Osteocyte (in vitro differentiated cells): ENCODE data around the gene FBLN2. TPM values are rescaled to one million over a fixed set of nuclear protein-coding genes. Genes with fewer than 3 reads are reported as not detected.

Experiments
- DNase-seq: peaks from one replicate; pipeline ENCODE4 v3.0.0; 2021; ENCODE audit warnings: mixed read lengths; ENCODE audit not compliant: unreplicated experiment; ENCODE audit errors: extremely low spot score
- H3K27ac Mint-ChIP-seq: one replicate; pipeline ENCODE4 v1.8.0; 2021; ENCODE audit warnings: mild to moderate bottlenecking, mixed read lengths; ENCODE audit not compliant: unreplicated experiment
- H3K27me3 Mint-ChIP-seq: one replicate; pipeline ENCODE4 v1.8.0; 2021; ENCODE audit warnings: mixed read lengths; ENCODE audit not compliant: unreplicated experiment
- H3K36me3 Mint-ChIP-seq: one replicate; pipeline ENCODE4 v1.8.0; 2021; ENCODE audit warnings: mixed read lengths; ENCODE audit not compliant: unreplicated experiment
- H3K4me1 Mint-ChIP-seq: one replicate; pipeline ENCODE4 v1.8.0; 2021; ENCODE audit warnings: mixed read lengths; ENCODE audit not compliant: unreplicated experiment
- H3K4me3 Mint-ChIP-seq: one replicate; pipeline ENCODE4 v1.8.0; 2021; ENCODE audit warnings: mild to moderate bottlenecking, moderate library complexity, mixed read lengths; ENCODE audit not compliant: unreplicated experiment
- H3K9me3 Mint-ChIP-seq: one replicate; pipeline ENCODE4 v1.8.0; 2021; ENCODE audit warnings: mixed read lengths; ENCODE audit not compliant: unreplicated experiment
- total RNA-seq: library from RNA; stranded (reverse); gene quantifications from 2 replicates; pipeline ENCODE4 v1.2.1, GENCODE V29; 2021
- TF ChIP-seq, protein P1 (sequence below): fragments of 200-600 bp; sonication (generic); IDR thresholded peaks from 2 replicates; pipeline ENCODE4 v1.5.0; 2021; ENCODE audit warnings: antibody characterized with exemption, mild to moderate bottlenecking, moderate library complexity

Gene FBLN2
- total RNA-seq, 1 donor from 2014 or later = 215 TPM

DNA sequence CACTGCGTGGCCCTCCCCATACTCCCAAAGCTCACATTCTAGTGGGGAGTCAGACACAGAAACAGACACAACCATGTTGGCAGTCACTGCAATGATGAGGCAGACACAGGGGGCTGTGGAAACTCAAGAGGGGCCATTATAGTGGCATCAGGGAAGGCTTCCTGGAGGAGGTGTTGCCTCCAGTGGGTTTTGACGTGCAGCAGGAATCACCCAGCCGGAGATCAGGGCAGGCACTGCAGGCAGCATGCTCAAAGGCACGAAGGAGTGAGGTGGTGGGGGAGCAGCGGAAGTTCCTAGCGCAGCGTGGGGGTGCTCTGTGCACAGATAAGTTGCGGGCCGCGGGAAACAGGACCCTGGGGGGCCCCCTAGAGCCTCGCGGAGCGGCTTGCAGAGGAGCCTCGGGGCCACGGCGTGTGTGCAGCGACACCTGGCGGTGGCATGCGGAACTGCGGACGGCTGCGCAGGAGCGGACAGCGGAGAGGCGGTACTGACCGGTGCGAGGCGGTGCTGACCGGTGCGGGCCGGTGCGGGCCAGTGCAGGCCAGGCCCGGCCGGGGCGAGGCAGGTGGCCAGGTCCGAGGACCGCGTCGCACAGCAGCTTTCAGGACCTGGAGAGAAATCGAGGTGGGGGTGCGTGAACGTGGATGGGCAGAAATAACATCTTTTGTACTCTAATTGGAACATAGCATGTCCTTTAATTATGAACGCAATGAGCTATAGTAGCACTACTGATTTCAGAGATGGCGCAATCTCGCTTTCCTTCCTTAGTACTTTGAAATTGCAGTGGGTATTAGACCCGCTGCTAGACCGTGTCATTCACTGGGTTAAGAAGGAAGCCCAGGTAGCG lies 101.5 kb downstream of the FBLN2 start:
- peaks cover 18% of the 10 kb centered on the region for H3K4me1 Mint-ChIP-seq
- TF ChIP-seq, protein P1, sequence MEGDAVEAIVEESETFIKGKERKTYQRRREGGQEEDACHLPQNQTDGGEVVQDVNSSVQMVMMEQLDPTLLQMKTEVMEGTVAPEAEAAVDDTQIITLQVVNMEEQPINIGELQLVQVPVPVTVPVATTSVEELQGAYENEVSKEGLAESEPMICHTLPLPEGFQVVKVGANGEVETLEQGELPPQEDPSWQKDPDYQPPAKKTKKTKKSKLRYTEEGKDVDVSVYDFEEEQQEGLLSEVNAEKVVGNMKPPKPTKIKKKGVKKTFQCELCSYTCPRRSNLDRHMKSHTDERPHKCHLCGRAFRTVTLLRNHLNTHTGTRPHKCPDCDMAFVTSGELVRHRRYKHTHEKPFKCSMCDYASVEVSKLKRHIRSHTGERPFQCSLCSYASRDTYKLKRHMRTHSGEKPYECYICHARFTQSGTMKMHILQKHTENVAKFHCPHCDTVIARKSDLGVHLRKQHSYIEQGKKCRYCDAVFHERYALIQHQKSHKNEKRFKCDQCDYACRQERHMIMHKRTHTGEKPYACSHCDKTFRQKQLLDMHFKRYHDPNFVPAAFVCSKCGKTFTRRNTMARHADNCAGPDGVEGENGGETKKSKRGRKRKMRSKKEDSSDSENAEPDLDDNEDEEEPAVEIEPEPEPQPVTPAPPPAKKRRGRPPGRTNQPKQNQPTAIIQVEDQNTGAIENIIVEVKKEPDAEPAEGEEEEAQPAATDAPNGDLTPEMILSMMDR = peak; percentile 100
- no peaks in the 10 kb centered on the region for H3K36me3 Mint-ChIP-seq
- DNase-seq = peak; percentile 95
- H3K4me3 Mint-ChIP-seq = no peak overlapping the region
- no peaks in the 10 kb centered on the region for H3K27me3 Mint-ChIP-seq
- peak overlapping the region; percentile 73 for H3K27ac Mint-ChIP-seq
- no peaks in the 10 kb centered on the region for H3K9me3 Mint-ChIP-seq

DNA sequence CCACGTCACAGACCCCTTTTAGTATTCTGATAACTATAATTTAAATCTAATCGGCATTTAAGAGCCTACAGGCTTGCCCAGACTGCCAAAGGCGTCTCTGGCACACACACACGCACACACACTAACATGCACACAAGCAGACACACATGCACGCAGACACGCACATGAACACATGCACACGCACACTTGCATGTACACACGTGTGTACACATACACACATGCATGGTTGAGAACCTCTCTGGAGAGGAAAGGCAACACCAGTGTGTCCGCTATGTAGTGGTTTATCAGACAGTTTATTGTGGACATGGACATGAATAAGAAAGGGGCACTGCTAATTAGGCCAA lies 102.1 kb downstream of the FBLN2 start:
- Mint-ChIP-seq H3K36me3 (no peaks in the 10 kb centered on the region), H3K27me3 (no peaks in the 10 kb centered on the region), H3K9me3 (no peaks in the 10 kb centered on the region), H3K4me3 (no peak overlapping the region), H3K4me1 (peaks cover 20% of the 10 kb centered on the region), H3K27ac (peak overlapping the region; percentile 73)
- no peak for DNase-seq
- TF ChIP-seq, protein P1 = no peak

DNA sequence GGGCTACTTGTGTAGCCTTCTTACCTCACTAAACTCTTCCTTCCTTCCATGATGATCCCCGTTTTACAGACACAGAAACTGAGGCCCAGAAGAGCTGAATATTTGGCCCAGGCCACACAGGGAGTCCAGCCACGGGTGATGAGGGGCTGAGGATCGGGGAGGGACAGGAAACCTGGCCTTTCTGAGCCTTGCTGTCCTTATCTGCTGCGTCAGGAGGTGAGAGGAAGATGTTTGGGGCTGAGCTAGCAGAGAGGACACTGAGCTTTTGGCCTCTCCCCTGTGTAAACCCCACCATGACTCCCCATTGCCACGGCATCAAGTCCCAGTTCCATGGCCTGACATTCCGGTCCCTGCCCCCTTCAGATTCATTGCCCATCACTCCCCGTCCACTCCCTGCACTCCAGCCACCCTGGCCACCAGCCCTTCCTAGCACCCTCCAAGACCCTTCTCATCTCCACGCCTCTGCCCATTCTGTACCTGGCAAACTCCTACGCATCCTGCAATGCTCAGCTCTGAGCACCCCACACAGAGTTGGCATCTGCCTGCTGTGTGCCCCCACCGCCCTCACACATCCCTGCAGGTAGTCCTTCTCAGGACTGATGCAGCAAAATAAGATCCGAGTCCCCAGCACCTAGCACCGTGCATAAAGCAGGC lies 103.0 kb downstream of the FBLN2 start:
- Mint-ChIP-seq H3K27ac (no peak overlapping the region), H3K9me3 (no peaks in the 10 kb centered on the region), H3K36me3 (no peaks in the 10 kb centered on the region), H3K4me3 (no peak overlapping the region), H3K27me3 (no peaks in the 10 kb centered on the region), H3K4me1 (peaks cover 20% of the 10 kb centered on the region)
- TF ChIP-seq, protein P1 = no peak
- no peak for DNase-seq

DNA sequence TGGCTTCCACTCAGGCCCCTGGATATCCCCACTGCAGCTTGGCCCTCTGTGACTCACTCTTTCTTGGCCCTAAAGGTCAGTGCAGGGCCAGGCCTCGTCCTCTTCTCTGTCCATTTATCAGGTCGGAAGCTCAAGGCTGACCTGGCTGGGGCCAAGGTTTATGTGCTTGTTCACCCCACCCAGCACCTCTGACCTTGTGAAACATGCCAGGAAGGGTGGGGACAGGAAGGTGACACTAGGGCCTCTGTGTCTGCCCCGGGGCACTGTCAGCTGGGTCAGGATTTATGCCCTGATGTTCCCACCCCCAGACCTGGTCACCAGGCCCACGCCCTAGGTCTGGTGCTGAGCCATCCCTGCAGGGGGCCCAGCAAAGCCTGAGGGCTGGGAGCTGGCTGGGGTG lies 103.8 kb downstream of the FBLN2 start:
- Mint-ChIP-seq H3K27me3 (no peaks in the 10 kb centered on the region), H3K36me3 (no peaks in the 10 kb centered on the region), H3K9me3 (no peaks in the 10 kb centered on the region), H3K4me3 (no peak overlapping the region), H3K4me1 (peaks cover 22% of the 10 kb centered on the region), H3K27ac (no peak overlapping the region)
- TF ChIP-seq, protein P1 = no peak
- no peak for DNase-seq

DNA sequence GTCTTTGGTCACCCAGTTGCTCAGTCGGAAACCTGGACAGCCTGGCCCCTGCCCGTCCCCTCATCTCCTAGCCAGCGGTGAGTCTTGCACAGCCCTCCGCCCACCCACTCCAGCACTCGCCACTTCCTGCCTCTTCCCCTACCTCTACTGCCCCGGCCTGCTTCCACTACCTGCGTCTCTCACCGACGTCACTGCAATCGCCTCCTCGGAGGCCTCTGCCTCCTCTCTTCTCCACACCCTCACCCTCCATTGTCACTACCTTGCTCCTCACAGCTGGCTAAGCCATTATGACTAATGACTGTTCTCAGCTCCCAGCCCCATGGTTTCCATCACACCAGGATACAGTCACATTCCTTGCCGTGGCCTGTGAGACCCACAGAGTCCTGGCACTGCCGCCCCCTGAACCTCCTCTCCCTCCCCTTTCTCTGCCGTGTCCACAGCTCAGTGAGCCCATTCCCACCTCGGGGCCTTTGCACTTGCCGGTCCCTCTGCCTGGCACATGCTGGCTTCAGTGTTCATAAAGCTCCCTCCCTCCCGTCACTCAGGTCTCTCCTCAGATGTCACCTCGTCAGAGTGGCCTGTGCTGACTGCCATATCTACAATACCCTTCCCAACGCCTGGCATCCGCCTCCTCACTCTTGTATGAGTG lies 104.8 kb downstream of the FBLN2 start:
- DNase-seq = no peak
- no peaks in the 10 kb centered on the region for H3K36me3 Mint-ChIP-seq
- peaks cover 4% of the 10 kb centered on the region for H3K27me3 Mint-ChIP-seq
- no peak overlapping the region for H3K27ac Mint-ChIP-seq
- no peak overlapping the region for H3K4me3 Mint-ChIP-seq
- no peaks in the 10 kb centered on the region for H3K9me3 Mint-ChIP-seq
- peaks cover 15% of the 10 kb centered on the region for H3K4me1 Mint-ChIP-seq
- TF ChIP-seq, protein P1 = no peak
